Uterus (tissue), 2 donors: Measurements from ENCODE around the gene MICALL1.

Experiments
- POLR2A ChIP-seq, 2 donors: fragments of 450-650 bp; IDR thresholded peaks; one replicate each; pipeline ENCODE4 v1.6.1; 2016; ENCODE audit warnings: antibody characterized with exemption in 2 of 2, mild to moderate bottlenecking in 1 of 2, moderate library complexity in 1 of 2
- TF ChIP-seq, protein P1 (sequence below), 4 experiments: fragments of 200-600 bp in 2 of 4; fragments of 450-650 bp in 2 of 4; sonication (generic) in 2 of 4; IDR thresholded peaks; one replicate each; pipeline ENCODE4 v1.5.1; 2016 to 2019; ENCODE audit warnings: antibody characterized with exemption in 4 of 4, mild to moderate bottlenecking in 2 of 4, moderate library complexity in 1 of 4

DNA sequence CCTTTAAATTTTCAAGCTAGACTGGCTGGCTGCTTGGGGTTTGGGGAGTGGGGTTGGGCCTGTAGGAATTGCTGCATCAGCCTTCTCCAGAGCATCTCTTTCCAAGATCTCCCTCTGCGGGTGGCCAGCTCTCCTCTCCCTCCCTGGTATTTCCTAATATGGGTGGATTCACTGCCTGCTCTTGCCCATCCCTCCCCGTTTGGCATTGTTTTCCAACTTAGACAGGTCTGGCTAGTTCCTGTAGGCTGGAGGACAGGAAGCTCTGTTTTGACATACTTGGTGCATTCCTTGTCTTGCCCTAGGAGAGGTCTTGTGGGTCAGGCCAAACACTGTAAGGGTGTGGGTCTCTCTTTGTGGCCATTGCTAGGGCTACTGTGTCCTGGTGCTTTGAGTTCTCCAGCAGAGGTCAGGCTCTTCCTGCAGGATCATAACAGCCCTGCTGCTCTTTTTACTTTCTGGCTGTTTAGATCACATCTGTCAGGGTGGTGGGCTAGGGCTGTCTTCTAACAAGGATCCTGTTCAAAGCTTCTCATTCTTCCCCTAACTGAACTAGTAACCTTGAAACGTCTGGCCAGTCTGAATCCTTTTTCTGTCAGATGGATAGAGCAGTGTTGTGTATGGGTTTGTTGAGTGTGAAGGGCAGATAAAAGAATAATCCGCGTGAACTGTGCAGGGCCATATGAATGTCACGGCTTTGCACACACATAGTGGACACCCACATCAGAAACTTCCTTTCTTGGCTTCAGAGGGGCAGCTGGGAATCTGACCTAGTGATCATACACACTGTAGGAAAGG lies 18.3 kb upstream of the MICALL1 start:
- TF ChIP-seq, protein P1, sequence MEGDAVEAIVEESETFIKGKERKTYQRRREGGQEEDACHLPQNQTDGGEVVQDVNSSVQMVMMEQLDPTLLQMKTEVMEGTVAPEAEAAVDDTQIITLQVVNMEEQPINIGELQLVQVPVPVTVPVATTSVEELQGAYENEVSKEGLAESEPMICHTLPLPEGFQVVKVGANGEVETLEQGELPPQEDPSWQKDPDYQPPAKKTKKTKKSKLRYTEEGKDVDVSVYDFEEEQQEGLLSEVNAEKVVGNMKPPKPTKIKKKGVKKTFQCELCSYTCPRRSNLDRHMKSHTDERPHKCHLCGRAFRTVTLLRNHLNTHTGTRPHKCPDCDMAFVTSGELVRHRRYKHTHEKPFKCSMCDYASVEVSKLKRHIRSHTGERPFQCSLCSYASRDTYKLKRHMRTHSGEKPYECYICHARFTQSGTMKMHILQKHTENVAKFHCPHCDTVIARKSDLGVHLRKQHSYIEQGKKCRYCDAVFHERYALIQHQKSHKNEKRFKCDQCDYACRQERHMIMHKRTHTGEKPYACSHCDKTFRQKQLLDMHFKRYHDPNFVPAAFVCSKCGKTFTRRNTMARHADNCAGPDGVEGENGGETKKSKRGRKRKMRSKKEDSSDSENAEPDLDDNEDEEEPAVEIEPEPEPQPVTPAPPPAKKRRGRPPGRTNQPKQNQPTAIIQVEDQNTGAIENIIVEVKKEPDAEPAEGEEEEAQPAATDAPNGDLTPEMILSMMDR (IDR thresholded peaks at IDR 0.05), result peak; percentile 67 to 77 (median 71)
- no peak for TF ChIP-seq POLR2A (IDR thresholded peaks at IDR 0.05)
